ENCODE data around the gene ASB17. TPM values are rescaled to one million over a fixed set of nuclear protein-coding genes. Genes with fewer than 3 reads are reported as not detected.
"Not testable (repeated sequence)": the region's sequence is repeated elsewhere in the genome, so short reads cannot be mapped to it uniquely, and the experiment has no call there.

Gene ASB17
- total RNA-seq, 1 donor from 2014 or later = not detected

DNA sequence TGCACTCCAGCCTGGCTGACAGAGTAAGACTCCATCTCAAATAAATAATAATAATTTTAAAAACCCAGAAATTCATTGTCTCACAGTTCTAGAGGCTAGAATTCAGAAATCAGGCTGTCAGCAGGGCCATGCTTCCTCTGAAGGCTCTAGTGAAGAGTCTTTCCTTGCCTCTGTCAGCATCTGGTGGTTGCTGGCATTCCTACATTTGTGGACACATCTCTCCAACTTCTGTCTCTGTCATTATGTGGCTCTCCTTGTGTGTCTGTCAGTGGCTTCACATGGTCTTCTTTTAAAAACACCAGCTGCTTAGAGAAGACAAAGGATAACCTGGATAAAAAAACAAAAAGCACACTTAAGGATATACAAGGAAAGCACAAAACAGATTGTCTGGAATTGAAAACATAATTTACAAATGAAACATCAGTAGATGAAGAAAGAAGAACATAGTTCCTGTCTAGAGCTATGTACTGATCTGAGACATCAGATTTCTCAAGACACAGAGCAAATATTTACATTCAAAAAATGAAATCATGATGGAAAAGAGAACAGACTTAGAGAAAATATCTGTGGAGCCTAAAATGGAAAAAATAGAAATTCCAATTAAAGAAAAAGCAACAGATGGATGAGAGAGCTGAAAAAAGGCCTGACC, 32.7 kb upstream of the ASB17 start:
- Mint-ChIP-seq H3K9me3 (peaks cover 20% of the 10 kb centered on the region), H3K4me3 (no peak overlapping the region), H3K36me3 (peaks cover 2% of the 10 kb centered on the region), H3K27ac (no peak overlapping the region), H3K4me1 (peaks cover 9% of the 10 kb centered on the region), H3K27me3 (ENCODE audit: low read depth) (no peaks in the 10 kb centered on the region)
- TF ChIP-seq, protein P1, sequence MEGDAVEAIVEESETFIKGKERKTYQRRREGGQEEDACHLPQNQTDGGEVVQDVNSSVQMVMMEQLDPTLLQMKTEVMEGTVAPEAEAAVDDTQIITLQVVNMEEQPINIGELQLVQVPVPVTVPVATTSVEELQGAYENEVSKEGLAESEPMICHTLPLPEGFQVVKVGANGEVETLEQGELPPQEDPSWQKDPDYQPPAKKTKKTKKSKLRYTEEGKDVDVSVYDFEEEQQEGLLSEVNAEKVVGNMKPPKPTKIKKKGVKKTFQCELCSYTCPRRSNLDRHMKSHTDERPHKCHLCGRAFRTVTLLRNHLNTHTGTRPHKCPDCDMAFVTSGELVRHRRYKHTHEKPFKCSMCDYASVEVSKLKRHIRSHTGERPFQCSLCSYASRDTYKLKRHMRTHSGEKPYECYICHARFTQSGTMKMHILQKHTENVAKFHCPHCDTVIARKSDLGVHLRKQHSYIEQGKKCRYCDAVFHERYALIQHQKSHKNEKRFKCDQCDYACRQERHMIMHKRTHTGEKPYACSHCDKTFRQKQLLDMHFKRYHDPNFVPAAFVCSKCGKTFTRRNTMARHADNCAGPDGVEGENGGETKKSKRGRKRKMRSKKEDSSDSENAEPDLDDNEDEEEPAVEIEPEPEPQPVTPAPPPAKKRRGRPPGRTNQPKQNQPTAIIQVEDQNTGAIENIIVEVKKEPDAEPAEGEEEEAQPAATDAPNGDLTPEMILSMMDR (IDR thresholded peaks at IDR 0.05; ENCODE audit: unreplicated experiment) = no peak
- DNase-seq (ENCODE audit: low spot score in 2 of 2, unreplicated experiment in 2 of 2) = no peak

DNA sequence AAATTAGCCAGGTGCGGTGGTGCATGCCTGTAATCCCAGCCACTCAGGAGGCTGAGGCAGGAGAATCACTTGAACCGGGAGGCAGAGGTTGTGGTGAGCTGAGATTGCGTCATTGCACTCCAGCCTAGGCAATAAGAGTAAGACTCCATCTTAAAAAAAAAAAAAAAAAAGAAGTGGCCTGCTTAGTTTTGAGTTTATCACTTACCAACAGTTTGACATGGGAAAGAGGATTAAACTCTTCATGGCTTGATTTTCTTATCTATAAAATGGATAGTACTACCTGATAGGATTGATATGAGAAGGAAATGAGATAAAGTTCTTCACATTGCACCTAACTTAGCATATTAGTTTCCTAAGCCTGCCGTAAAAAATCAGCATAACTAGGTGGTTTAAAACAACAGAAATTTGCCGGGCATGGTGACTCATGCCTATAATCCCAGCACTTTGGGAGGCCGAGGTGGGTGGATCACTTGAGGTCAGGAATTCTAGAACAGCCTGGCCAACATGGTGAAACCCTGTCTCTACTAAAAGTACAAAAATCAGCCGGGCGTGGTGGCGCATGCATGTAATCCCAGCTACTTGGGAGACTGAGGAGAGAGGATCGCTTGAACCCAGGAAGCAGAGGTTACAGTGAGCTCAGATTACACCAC, 32.0 kb upstream of the ASB17 start:
- H3K4me1 Mint-ChIP-seq; H3K27me3 Mint-ChIP-seq (ENCODE audit: low read depth); H3K27ac Mint-ChIP-seq; H3K4me3 Mint-ChIP-seq; H3K36me3 Mint-ChIP-seq; DNase-seq (ENCODE audit: low spot score in 2 of 2, unreplicated experiment in 2 of 2): not testable (repeated sequence)
- H3K9me3 Mint-ChIP-seq = peaks cover 21% of the 10 kb centered on the region

DNA sequence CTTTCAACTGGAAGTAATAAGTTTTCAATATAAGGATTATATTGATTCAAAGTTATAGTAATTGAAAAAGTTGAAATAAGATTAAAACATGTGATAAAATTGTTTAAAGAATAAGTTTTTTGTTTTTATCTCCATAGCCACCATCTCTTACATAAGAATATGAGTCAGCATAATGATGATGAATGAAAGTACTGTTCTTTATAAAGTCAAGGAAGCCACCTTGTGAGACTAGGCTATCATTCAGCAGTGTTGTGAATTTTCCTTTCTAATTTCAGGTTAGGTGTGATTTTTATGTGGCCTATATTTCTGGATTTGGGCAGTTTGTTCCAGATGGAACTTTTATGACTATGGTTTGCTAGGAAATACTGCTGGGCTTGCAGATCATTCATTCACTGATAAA, 22.4 kb upstream of the ASB17 start:
- no peak for DNase-seq (ENCODE audit: low spot score in 2 of 2, unreplicated experiment in 2 of 2)
- TF ChIP-seq, protein P1 (IDR thresholded peaks at IDR 0.05; ENCODE audit: unreplicated experiment) = no peak
- Mint-ChIP-seq H3K27me3 (ENCODE audit: low read depth) (no peaks in the 10 kb centered on the region), H3K36me3 (no peaks in the 10 kb centered on the region), H3K27ac (no peak overlapping the region), H3K4me1 (peaks cover 2% of the 10 kb centered on the region), H3K9me3 (no peaks in the 10 kb centered on the region), H3K4me3 (no peak overlapping the region)

DNA sequence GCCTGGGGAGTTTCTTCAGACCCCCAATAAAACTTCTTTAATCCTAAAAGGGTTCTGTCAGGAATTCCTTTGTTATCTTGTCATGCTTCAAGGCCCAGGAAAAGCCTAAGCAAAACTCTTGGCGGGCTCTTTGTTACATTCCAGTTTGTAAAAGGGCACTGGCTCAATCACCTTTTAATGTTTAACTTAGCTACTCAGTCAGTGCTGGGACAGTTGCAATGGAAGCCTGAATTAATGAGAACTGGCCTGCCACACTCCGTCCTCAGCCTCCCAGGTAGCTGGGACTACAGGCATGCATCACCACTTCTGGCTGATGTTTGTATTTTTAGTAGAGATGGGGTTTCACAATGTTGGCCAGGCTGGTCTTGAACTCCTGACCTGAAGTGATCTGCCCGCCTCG, 21.3 kb upstream of the ASB17 start:
- TF ChIP-seq, protein P1 (IDR thresholded peaks at IDR 0.05; ENCODE audit: unreplicated experiment) = no peak
- no peaks in the 10 kb centered on the region for H3K36me3 Mint-ChIP-seq
- H3K27ac Mint-ChIP-seq = no peak overlapping the region
- DNase-seq (ENCODE audit: low spot score in 2 of 2, unreplicated experiment in 2 of 2) = no peak
- H3K4me1 Mint-ChIP-seq = peaks cover 2% of the 10 kb centered on the region
- H3K9me3 Mint-ChIP-seq = no peaks in the 10 kb centered on the region
- H3K4me3 Mint-ChIP-seq = no peak overlapping the region
- H3K27me3 Mint-ChIP-seq (ENCODE audit: low read depth) = no peaks in the 10 kb centered on the region

DNA sequence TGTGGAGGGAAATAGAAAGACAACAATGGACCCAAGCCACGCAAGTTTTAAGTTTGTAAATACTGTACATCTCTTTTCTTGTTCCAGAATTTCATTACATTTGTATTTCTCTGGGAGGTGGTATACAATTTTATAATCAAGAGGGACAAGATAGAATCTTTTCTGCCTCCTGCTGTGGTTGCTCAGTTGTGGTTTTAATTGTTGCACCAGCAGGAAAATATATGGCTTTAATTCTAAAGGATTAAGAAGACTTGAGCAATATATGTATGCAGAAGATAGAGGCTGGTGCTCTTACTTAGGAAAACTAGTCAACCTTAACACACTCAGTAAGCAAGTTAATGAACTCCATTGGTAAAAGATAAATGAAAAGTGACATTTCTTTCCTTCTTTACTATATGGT, 19.8 kb upstream of the ASB17 start:
- peaks cover 2% of the 10 kb centered on the region for H3K4me1 Mint-ChIP-seq
- TF ChIP-seq, protein P1 (IDR thresholded peaks at IDR 0.05; ENCODE audit: unreplicated experiment) = no peak
- peaks cover 4% of the 10 kb centered on the region for H3K9me3 Mint-ChIP-seq
- no peak for DNase-seq (ENCODE audit: low spot score in 2 of 2, unreplicated experiment in 2 of 2)
- H3K36me3 Mint-ChIP-seq = no peaks in the 10 kb centered on the region
- H3K27ac Mint-ChIP-seq = no peak overlapping the region
- no peaks in the 10 kb centered on the region for H3K27me3 Mint-ChIP-seq (ENCODE audit: low read depth)
- no peak overlapping the region for H3K4me3 Mint-ChIP-seq

DNA sequence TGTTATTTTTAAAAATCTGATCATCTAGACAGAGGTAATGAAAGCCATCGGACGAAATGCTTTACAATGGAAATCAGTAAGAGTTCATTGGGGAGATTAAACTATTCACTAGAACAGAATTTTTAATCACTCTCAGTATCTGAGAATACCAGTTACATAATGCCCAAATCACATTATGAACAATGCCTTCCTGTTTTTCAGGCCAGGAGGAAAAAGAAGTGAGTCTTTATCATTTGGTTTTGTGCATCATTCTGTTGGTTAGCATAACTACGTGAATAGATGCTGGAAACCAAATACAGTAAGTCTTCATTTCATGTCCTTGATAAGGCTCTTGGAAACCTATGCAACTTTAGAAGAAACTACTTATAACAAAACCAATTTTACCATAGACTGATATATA, 18.0 kb upstream of the ASB17 start:
- Mint-ChIP-seq H3K9me3 (peaks cover 21% of the 10 kb centered on the region), H3K27ac (no peak overlapping the region), H3K36me3 (no peaks in the 10 kb centered on the region), H3K4me1 (peaks cover 2% of the 10 kb centered on the region), H3K27me3 (ENCODE audit: low read depth) (no peaks in the 10 kb centered on the region), H3K4me3 (no peak overlapping the region)
- TF ChIP-seq, protein P1 (IDR thresholded peaks at IDR 0.05; ENCODE audit: unreplicated experiment) = no peak
- DNase-seq (ENCODE audit: low spot score in 2 of 2, unreplicated experiment in 2 of 2) = no peak

DNA sequence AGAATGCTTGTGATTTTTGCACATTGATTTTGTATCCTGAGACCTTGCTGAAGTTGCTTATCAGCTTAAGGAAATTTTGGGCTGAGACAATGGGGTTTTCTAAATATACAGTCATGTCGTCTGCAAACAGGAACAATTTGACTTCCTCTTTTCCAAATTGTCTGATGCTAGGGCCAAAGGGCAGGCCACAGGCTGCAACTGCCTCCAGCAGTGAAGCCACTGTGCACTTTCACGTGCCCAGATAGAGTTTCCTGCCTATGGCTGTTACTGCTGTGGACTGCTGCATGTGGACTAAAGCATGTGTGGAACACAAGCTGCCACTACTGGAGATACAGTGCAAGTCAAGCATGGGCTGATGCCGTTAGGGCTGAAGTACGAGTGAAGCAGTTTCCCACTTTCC, 10.8 kb upstream of the ASB17 start:
- not testable (repeated sequence) for H3K36me3 Mint-ChIP-seq; H3K4me3 Mint-ChIP-seq; H3K4me1 Mint-ChIP-seq; H3K27me3 Mint-ChIP-seq (ENCODE audit: low read depth); H3K27ac Mint-ChIP-seq; DNase-seq (ENCODE audit: low spot score in 2 of 2, unreplicated experiment in 2 of 2)
- peaks cover 31% of the 10 kb centered on the region for H3K9me3 Mint-ChIP-seq
